ENCODE measurements around the gene CITED4.
A peak's percentile ranks its signal among the peaks of the same experiment; 100 is the strongest.

Gene CITED4

GRCh38 chr1:40831001-40831732 is 31.0 kb downstream of the CITED4 start:
- no peak for DNase-seq

DNA sequence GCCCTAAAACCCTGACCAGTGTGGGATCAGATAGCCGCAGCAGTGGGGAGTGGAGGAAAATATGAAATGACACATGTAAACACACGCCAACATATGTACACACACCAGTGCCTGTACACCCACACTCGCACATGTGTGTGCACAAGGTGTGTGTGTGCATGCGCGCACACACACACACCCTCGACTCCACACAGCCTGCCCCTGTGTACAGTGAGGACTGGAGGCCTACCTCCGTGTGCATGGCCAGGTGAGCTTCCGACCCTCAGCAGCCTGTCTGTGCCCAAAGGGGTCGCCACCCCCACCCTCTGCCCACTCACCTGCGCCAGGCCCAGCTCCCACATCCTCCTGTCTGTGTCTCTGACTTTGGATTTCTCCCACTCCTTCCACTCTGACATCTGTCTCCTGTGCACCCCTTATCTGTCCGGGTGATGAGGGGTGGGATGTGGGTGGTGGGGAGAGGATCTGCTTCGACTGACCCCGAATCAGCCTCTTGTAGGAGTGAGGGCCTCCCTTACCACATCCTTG is 31.7 kb downstream of the CITED4 start:
- DNase-seq, result no peak

DNA sequence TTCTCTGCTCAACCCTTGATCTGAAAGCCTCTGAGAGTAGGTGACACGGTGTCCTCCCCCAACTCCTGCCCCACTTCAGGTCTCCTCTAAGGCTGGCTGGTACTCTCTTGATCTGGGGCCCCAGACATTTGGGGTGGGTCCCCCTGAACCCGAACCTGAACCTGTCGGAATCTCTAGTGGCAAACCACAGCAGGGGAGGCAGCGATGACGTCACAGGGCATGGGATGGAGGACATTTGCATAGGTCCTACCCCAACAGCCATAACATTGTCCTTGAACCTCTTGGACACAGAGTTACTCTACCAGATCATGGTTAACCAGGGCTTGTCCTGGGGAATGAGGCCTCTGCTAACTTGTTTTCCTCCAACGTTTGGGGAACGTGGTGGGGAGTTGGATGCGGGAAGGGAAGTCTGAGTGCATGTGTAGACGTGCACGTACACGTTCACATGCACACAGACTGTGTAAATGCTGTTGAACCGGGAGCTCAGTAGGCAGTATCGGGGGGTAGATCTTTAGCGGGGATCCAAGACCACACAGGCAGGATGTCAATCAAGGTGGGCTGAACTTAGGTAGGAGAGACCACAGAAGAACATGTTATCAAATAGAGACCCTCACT is 32.4 kb downstream of the CITED4 start:
- DNase-seq, result no peak

GRCh38 chr1:40825996-40826395 is 36.2 kb downstream of the CITED4 start:
- no peak for DNase-seq

GRCh38 chr1:40825435-40825788 is 36.8 kb downstream of the CITED4 start:
- no peak for DNase-seq

DNA sequence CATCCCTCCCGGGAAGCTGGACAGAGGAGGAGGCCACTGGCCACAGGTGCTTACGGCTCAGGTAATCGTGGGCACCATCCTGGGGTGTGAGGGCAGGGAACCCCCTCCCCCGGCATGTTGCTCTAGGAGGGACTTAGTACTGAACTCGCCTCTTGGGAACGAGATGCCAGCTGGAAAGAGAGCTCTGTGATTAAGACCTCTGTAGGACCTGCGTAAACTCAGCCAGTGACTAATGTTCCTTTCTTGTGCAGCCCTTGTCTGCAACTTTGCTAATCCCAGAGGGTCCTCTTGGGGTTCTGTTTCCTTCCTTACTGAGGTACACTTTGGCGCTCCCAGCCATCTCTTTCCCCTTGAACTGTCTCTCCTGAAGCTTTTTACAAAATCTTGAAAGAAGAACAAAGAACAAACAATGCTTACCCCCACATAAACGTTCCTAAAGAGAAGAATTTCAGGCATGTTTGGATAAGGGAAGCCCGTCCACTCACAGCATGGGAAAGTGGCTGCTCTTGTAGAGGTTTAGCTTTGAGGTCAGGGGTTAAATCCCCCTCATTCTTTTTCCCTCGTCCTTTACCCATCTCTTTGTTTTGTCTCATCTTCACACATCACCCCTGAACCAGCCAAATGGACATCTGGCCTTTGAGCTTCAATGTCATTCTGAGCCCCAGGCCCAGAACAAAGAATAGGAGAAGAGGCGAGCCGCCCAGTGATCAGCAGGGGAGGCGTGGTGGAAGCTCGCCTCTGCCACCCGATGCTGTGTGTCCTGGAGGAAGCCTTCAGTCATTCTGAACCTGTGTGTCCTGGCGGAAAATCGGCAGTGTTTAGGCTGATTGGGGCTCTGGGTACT is 37.4 kb downstream of the CITED4 start:
- DNase-seq, result no peak

DNA sequence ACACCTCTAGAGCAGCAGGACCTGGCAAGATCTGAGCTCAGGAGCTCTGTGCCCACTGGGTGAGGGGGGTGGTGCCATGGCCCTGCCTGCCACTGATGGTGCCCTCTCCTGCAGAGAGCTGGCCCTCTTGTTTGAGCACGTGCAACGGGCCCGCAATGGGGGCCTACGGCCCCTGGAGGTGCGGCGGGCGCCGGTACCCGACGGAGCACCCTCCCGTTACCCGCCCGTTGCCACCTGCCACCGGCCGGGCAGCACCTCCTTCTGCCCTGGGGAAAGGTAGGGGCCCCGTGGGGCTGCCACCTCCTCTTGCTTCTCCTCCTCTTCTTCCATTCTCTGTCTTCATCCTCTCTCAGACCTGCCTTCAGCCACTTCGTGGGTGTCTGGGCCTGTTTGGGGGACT is 38.2 kb downstream of the CITED4 start:
- no peak for DNase-seq

GRCh38 chr1:40823345-40823744 is 38.8 kb downstream of the CITED4 start:
- no peak for DNase-seq

- DNase-seq, result no peak
Measured at GRCh38 chr1:40822890-40823289, 39.3 kb downstream of the CITED4 start.

- no peak for DNase-seq
Measured at GRCh38 chr1:40820911-40821693, 41.1 kb downstream of the CITED4 start.

GRCh38 chr1:40820251-40820797 is 41.8 kb downstream of the CITED4 start:
- DNase-seq, result no peak

- no peak for DNase-seq
Measured at GRCh38 chr1:40819101-40819500, 43.1 kb downstream of the CITED4 start.

DNA sequence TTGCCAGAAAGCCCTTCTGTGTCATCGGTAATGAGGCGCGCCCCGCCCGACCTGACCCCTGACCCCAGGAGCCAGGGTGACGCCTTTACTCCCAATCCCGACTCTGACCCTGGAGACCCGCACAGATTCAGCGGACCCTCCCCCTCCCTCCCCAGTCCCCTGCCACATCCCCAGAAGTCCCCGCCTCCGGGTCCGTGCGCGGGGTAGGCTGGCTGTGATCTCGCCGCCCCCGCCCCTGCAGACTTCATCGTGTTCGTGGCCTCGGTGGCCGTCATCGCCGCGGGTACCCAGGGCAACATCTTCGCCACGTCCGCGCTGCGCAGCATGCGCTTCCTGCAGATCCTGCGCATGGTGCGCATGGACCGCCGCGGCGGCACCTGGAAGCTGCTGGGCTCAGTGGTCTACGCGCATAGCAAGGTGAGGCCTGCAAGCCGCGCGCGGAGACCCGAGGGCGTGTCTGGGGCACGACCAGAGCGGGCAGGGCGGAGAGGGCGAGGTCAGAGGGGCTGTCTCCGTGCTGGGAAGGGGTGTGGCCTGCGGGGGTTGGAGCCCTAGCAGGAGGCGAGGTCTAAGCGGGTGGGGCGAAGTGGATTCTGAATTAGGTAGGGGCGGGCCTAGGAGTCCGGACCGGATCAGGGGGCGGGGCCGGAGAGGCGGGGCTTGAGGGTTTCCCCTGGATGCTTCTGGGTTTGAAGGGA is 43.8 kb downstream of the CITED4 start:
- DNase-seq, result peak; percentile 91 to 93

- no peak for DNase-seq
Measured at GRCh38 chr1:40817791-40818263, 44.3 kb downstream of the CITED4 start.

DNA sequence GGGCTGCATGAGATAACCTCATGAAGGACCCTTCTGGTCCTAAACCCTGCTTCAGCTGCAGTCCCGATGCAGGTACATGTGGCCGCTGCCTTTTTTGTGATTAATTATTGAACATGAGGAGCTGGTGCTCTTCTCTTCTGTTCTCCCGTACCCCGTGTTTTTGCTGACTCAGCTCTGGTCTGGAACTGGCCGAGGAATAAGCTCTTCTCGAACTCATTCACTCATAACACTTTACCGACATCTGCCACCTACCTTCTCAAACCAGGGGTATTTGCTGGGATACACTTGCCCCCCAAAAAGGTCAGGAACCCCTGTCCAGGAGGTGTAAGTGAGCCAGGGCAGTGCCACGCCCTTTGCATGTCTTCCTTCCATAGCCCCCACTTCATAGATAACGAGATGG is 46.7 kb downstream of the CITED4 start:
- DNase-seq, result no peak

Measured in activated CD4-positive, alpha-beta T cell treated with anti-CD3 and anti-CD28 coated beads, Interleukin-2, amount 50 U/mL, for 48 hours (primary cell).